Measurements from ENCODE around the gene AMN1. TPM values are rescaled to one million over a fixed set of nuclear protein-coding genes. Genes with fewer than 3 reads are reported as not detected.

AMN1 gene
- polyA plus RNA-seq, 1 experiment = 4.2 TPM

- CTCF ChIA-PET = interaction anchor here (1.7 kb wide), 1 partner anchor 228 kb away, joined by 8 read pairs; no protein-coding TSS in a partner anchor
- POLR2A ChIA-PET = no interaction called here
- no peaks in the 10 kb centered on the region for H3K36me3 ChIP-seq (ENCODE audit: control insufficient read depth, insufficient read depth, low read length)
These were observed 97.6 kb downstream of the AMN1 start for GRCh38 chr12:31631023-31631724.

GRCh38 chr12:31629756-31630732 is 98.8 kb downstream of the AMN1 start:
- no peaks in the 10 kb centered on the region for H3K27me3 ChIP-seq (ENCODE audit: control insufficient read depth, insufficient read depth, low read length)
- peak; percentile 16 for DNase-seq (ENCODE audit: low read depth)
- ChIA-PET POLR2A (no interaction called here), CTCF (interaction anchor here (0.9 kb wide), 1 partner anchor 227 kb away, joined by 3 read pairs; no protein-coding TSS in a partner anchor)
- H3K4me3 ChIP-seq (ENCODE audit: low read depth, low read length) = no peak overlapping the region
- no peaks in the 10 kb centered on the region for H3K36me3 ChIP-seq (ENCODE audit: control insufficient read depth, insufficient read depth, low read length)
- no peak for TF ChIP-seq CTCF (IDR thresholded peaks at IDR 0.05; ENCODE audit: insufficient read depth, low read depth, low read length)

More at GRCh38 chr12:31631023-31631724, 97.6 kb downstream of the AMN1 start:
- Histone ChIP-seq H3K27me3 (ENCODE audit: control insufficient read depth, insufficient read depth, low read length) (no peaks in the 10 kb centered on the region), H3K4me3 (ENCODE audit: low read depth, low read length) (no peak overlapping the region)
- no peak for TF ChIP-seq CTCF (IDR thresholded peaks at IDR 0.05; ENCODE audit: insufficient read depth, low read depth, low read length)
- DNase-seq (ENCODE audit: low read depth) = no peak

- no peak for TF ChIP-seq CTCF (IDR thresholded peaks at IDR 0.05; ENCODE audit: insufficient read depth, low read depth, low read length)
- H3K4me3 ChIP-seq (ENCODE audit: low read depth, low read length) = no peak overlapping the region
- ChIA-PET CTCF (no interaction called here), POLR2A (no interaction called here)
- H3K27me3 ChIP-seq (ENCODE audit: control insufficient read depth, insufficient read depth, low read length) = no peaks in the 10 kb centered on the region
- no peak for DNase-seq (ENCODE audit: low read depth)
- H3K36me3 ChIP-seq (ENCODE audit: control insufficient read depth, insufficient read depth, low read length) = no peaks in the 10 kb centered on the region
These were observed 101.3 kb downstream of the AMN1 start for GRCh38 chr12:31627456-31628054.

GRCh38 chr12:31626270-31626995 is 102.4 kb downstream of the AMN1 start:
- POLR2A ChIA-PET = no interaction called here
- CTCF ChIA-PET = no interaction called here
- DNase-seq (ENCODE audit: low read depth) = no peak
- Histone ChIP-seq H3K27me3 (ENCODE audit: control insufficient read depth, insufficient read depth, low read length) (no peaks in the 10 kb centered on the region), H3K4me3 (ENCODE audit: low read depth, low read length) (no peak overlapping the region), H3K36me3 (ENCODE audit: control insufficient read depth, insufficient read depth, low read length) (no peaks in the 10 kb centered on the region)
- TF ChIP-seq CTCF (IDR thresholded peaks at IDR 0.05; ENCODE audit: insufficient read depth, low read depth, low read length) = no peak
